ENCODE data around the gene SLCO2A1.

DNA sequence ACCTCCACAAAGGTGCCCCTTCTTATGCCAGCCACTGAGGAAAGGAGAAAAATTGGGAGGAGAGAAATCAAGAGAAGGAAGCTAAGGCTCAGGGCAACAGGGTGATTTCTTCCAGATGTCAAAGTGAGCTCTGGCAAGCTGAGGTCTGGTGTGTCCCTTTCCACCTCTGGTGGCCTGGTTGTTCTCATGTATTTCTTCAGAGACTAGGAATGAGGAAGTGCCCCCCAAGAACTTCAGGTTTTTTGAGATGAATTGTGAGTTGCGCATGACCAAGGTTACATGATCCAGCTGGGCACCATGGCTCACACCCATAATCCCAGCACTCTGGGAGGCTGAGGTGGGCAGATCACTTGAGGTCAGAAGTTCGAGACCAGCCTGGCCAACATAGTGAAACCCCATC lies 139.7 kb downstream of the SLCO2A1 start:
- TF ChIP-seq YY1 (IDR thresholded peaks at IDR 0.05; ENCODE audit: insufficient read depth, insufficient read length), result no peak
- no peak for TF ChIP-seq SUZ12 (IDR thresholded peaks at IDR 0.05; ENCODE audit: extremely low read depth, insufficient read depth, insufficient read length)

Data from NT2/D1 (cell line).